Measurements from ENCODE around the gene KRTAP4-1.

KRTAP4-1 gene

GRCh38 chr17:41212524-41213169, 27.9 kb upstream of the KRTAP4-1 start:
- H2AFZ ChIP-seq (ENCODE audit: low read depth, low read length): no peak overlapping the region
- TF ChIP-seq EZH2 (IDR thresholded peaks at IDR 0.05; ENCODE audit: borderline replicate concordance, low read depth, low read length, severe bottlenecking) (no peak), CTCF (IDR thresholded peaks at IDR 0.05; ENCODE audit: borderline replicate concordance, extremely low read depth, low read length, poor library complexity, severe bottlenecking) (no peak)
- DNase-seq (no peak), ATAC-seq (ENCODE audit: insufficient read depth, low read depth) (no peak)
- H3K36me3 ChIP-seq (ENCODE audit: insufficient read depth, low read length): no peaks in the 10 kb centered on the region
- H3K79me2 ChIP-seq (ENCODE audit: insufficient read depth, low read length): no peaks in the 10 kb centered on the region
- no peak overlapping the region for H3K9ac ChIP-seq (ENCODE audit: low read depth, low read length)
- no peaks in the 10 kb centered on the region for H3K4me1 ChIP-seq (ENCODE audit: insufficient read depth, low read length)
- H3K9me3 ChIP-seq (ENCODE audit: insufficient read depth, low read length, severe bottlenecking): no peaks in the 10 kb centered on the region
- H3K4me2 ChIP-seq (ENCODE audit: insufficient read depth, low read length): no peak overlapping the region
- peaks cover 8% of the 10 kb centered on the region for H3K27me3 ChIP-seq (ENCODE audit: insufficient read depth, low read length, poor library complexity)
- no peak overlapping the region for H3K4me3 ChIP-seq (ENCODE audit: low read depth in 1 of 2, low read length in 2 of 2)
- H3K27ac ChIP-seq (ENCODE audit: low read length): no peak overlapping the region
- no peaks in the 10 kb centered on the region for H4K20me1 ChIP-seq (ENCODE audit: insufficient read depth, low read length)

DNA sequence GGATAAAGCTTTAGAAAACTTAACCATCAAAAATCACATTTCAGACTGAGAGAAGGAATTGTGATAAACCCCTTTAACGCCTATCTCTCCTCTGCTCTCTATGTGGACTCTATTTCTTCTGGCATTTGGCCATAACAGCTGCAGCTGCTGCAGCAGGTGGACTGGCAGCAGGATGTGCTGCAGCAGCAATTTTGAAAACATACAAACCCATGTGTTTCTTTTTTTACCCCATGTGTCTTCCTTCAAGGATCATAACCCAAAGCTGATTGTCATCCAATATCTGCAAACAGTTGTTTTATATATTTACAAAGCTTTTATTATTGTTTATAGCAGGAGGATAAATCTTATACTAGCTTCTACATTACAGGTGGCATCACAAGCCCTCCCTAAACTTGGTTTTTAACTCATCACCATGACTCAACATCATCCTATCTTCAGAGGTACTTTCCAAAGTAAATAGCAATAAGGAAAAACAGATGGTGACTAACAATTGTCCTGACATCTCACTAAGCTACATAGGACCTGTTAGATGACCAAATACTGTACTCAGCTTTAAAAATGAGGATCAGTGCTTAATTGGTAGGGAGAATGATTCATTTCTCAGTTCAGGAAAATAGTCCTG, 27.2 kb upstream of the KRTAP4-1 start:
- no peak overlapping the region for H2AFZ ChIP-seq (ENCODE audit: low read depth, low read length)
- no peak overlapping the region for H3K27ac ChIP-seq (ENCODE audit: low read length)
- ATAC-seq (ENCODE audit: insufficient read depth, low read depth) (no peak), DNase-seq (no peak)
- H3K27me3 ChIP-seq (ENCODE audit: insufficient read depth, low read length, poor library complexity): peaks cover 8% of the 10 kb centered on the region
- H3K36me3 ChIP-seq (ENCODE audit: insufficient read depth, low read length): no peaks in the 10 kb centered on the region
- H3K79me2 ChIP-seq (ENCODE audit: insufficient read depth, low read length): no peaks in the 10 kb centered on the region
- H3K4me3 ChIP-seq (ENCODE audit: low read depth in 1 of 2, low read length in 2 of 2): no peak overlapping the region
- H3K9ac ChIP-seq (ENCODE audit: low read depth, low read length): no peak overlapping the region
- no peak for TF ChIP-seq EZH2 (IDR thresholded peaks at IDR 0.05; ENCODE audit: borderline replicate concordance, low read depth, low read length, severe bottlenecking)
- no peak for TF ChIP-seq CTCF (IDR thresholded peaks at IDR 0.05; ENCODE audit: borderline replicate concordance, extremely low read depth, low read length, poor library complexity, severe bottlenecking)
- no peaks in the 10 kb centered on the region for H3K4me1 ChIP-seq (ENCODE audit: insufficient read depth, low read length)
- H3K9me3 ChIP-seq (ENCODE audit: insufficient read depth, low read length, severe bottlenecking): no peaks in the 10 kb centered on the region
- no peak overlapping the region for H3K4me2 ChIP-seq (ENCODE audit: insufficient read depth, low read length)
- no peaks in the 10 kb centered on the region for H4K20me1 ChIP-seq (ENCODE audit: insufficient read depth, low read length)

DNA sequence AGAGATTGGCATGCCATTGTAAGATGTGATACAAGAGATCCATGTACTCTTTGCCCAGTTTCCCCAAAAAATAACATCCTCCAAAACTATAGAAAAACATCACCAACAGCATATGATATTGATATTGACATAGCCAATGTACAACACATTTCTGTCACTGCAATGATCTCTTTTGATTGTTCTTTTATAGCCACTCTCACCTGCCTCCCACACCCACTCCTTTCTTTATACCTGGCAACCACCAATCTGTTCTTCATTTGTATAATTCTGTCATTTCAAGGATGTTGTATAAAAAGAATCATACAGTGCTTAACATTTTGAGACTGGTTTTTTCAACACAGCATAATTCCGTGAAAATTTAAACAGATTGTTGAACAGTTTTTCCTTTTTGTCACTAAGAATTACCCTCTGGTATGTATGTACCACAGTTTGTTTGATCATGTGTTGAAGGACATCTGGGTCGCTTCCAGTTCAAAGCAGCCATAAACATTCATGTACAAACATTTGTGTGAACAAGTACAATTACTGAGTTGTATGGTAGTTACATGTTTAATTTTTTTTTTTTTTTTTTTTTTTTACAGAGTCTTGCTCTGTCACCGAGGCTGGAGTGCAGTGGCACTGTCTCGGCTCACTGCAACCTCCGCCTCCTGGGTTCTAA, 14.8 kb upstream of the KRTAP4-1 start:
- Histone ChIP-seq H3K9ac (ENCODE audit: low read depth, low read length) (no peak overlapping the region), H3K79me2 (ENCODE audit: insufficient read depth, low read length) (no peaks in the 10 kb centered on the region), H4K20me1 (ENCODE audit: insufficient read depth, low read length) (no peaks in the 10 kb centered on the region), H3K4me3 (ENCODE audit: low read depth in 1 of 2, low read length in 2 of 2) (no peak overlapping the region), H3K36me3 (ENCODE audit: insufficient read depth, low read length) (no peaks in the 10 kb centered on the region), H2AFZ (ENCODE audit: low read depth, low read length) (no peak overlapping the region), H3K4me1 (ENCODE audit: insufficient read depth, low read length) (no peaks in the 10 kb centered on the region), H3K27ac (ENCODE audit: low read length) (no peak overlapping the region), H3K4me2 (ENCODE audit: insufficient read depth, low read length) (no peak overlapping the region), H3K9me3 (ENCODE audit: insufficient read depth, low read length, severe bottlenecking) (no peaks in the 10 kb centered on the region), H3K27me3 (ENCODE audit: insufficient read depth, low read length, poor library complexity) (no peaks in the 10 kb centered on the region)
- ATAC-seq (ENCODE audit: insufficient read depth, low read depth) (no peak), DNase-seq (no peak)
- TF ChIP-seq EZH2 (IDR thresholded peaks at IDR 0.05; ENCODE audit: borderline replicate concordance, low read depth, low read length, severe bottlenecking) (no peak), CTCF (IDR thresholded peaks at IDR 0.05; ENCODE audit: borderline replicate concordance, extremely low read depth, low read length, poor library complexity, severe bottlenecking) (no peak)
